ENCODE measurements around the gene EVPL.
"Not testable (repeated sequence)": the region's sequence is repeated elsewhere in the genome, so short reads cannot be mapped to it uniquely, and the experiment has no call there.

EVPL gene

DNA sequence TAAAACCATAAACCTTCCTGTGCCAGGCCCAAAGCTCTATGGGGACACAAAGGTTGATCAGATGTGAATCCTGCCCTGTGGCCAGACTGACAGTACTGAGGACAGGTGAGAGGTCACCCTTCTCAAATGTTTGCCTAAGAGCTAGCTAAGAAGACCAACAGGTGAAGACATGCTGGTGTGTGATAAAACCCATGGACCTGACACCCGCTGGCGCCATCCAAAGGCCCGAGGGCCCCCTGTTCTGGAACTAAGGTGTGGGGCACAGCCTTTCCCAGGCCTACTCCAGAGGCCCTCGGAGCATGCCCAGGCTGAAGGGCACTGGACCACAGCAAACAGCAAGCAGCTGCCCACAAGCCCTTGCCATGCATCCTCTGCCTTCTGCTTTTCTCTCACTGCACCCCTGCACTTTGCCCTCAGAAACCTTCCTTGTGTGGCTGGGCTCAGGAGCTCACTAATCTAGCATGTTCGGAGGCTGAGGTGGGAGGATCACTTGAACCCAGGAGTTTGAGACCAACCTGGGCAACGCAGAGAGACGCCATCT, 31.7 kb downstream of the EVPL start:
- no peak for DNase-seq

DNA sequence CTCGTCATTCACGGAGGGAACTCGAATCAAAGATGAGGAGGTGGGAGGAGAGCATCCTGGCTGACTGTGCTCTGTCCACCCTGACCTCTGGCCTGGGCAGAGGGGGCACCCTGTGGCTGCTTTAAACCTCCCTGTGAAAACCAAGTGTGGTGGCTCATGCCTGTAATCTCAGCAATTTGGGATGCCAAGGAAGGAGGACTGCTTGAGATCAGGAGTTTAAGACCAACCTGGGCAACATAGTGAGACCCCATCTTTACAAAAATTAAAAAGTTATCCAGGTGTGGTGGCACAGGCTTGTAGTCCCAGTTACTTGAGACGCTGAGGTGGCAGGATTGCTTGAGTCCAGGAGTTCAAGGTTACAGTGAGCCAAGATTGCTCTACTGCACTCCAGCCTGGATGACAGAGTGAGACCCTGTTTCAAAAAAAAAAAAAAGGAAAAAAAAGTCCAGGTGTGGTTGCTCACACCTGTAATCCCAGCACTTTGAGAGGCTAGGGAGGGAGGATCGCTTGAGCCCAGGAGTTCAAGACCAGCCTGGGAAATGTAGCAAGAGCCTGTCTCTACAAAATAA, 32.2 kb downstream of the EVPL start:
- DNase-seq, result no peak

DNA sequence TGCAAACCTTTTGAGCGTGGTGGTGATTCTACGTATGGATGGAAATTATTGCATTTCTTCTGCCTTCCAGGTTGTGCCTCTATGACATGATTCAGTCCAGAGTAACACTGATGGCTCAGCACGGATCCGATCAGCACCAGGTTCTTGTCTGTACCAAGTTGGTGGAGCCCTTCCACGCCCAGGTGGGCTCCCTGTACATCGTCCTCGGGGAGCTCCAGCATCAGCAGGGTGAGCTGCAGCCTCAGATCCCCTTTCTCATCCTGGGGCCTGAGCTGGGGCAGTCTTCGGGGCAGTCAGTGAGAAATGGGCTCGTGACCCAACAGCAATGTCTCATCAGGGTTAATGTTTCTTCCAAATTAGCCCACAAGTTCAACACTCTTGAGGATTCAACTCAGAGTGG, 35.7 kb downstream of the EVPL start:
- DNase-seq, result no peak

DNA sequence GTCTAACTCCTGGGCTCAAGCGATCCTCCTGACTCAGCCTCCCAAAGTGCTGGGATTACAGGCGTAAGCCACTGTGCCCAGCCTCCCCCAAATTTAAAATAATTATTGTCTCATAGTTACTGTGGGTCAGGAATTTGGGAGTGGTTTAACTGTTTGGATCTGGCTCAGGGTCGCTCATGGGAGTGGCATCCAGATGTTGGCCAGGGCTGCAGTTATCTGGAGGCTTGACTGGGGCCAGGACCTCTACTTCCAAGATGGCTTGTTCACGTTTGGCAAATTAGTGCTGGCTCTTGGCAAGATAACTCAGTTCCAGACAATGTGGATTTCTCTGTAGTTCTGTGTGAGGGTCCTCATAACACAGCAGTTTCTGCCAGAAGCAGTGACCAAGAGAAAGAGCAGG, 40.1 kb downstream of the EVPL start:
- no peak for DNase-seq

DNA sequence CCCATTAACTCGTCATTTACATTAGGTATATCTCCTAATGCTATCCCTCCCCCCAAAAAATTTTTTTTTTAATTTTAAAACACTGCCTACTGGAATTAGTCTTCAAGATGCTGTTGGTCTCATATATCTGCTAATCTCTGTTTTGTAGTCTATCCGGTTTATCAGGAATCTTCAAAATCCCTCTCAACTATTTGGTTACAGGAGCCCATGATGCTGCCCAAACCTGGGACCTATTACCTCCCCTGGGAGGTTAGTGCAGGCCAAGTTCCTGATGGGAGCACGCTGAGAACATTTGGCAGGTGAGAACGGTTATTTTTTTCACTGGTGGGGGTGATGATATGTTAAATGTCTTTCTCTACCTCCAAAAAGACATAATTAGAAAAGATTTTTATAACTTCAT, 41.1 kb downstream of the EVPL start:
- no peak for DNase-seq

DNA sequence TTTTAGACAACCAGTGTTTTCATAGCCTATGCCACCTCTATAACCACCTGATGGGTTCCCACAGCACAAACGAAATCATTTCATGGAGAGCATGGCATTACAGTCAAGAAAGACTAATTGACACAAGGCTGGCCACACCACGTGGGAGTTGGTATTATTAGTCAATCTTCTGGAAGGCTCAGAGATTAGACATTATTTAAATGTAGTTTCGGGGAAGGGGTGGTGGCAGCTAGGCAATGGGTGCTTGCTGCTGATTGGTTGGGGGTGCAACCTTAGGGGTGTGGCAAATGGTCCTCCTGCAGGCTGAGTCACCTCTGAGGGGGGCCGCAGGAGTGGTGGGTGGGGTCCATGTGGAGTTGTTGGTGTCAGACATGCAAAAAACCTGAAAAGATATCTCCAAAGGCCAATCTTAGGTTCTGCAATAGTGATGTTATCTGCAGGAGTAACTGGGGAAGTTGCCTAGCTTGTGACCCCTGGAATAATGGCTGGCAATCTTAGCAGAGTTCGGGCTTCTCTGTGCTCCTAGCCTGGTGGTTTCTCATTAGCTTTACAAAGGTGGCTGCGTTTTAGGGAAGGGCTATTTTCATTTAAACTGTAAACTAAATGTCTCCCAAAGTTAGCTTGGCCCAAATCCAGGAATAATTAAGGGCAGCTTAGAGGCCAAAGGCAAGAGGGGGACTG, 43.5 kb downstream of the EVPL start:
- no peak for DNase-seq

DNA sequence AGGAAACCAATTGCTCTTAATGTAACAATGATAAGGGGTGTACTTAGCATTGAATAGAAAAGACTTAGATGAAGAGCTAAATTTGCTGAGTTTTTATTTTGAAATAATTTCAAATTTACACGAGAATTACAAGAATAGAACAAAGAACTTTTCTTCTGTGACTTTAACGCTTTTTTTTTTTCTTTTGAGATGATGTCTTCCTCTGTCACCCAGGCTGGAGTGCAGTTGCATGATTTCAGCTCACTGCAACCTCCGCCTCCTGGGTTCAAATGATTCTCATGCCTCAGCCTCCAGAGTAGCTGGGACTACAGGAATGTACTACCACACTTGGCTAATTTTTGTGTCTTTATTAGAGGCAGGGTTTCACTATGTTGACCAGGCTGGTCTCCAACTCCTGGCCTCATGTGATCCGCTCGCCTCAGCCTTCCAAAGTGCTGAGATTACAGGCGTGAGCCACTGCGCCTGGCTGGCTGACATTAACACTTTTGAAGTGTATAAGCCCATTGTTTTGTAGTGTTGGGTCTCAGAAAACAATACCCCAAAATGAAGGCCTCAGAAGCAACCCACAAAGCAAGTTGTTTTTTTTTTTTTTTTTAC, 46.0 kb downstream of the EVPL start:
- DNase-seq, result no peak

DNA sequence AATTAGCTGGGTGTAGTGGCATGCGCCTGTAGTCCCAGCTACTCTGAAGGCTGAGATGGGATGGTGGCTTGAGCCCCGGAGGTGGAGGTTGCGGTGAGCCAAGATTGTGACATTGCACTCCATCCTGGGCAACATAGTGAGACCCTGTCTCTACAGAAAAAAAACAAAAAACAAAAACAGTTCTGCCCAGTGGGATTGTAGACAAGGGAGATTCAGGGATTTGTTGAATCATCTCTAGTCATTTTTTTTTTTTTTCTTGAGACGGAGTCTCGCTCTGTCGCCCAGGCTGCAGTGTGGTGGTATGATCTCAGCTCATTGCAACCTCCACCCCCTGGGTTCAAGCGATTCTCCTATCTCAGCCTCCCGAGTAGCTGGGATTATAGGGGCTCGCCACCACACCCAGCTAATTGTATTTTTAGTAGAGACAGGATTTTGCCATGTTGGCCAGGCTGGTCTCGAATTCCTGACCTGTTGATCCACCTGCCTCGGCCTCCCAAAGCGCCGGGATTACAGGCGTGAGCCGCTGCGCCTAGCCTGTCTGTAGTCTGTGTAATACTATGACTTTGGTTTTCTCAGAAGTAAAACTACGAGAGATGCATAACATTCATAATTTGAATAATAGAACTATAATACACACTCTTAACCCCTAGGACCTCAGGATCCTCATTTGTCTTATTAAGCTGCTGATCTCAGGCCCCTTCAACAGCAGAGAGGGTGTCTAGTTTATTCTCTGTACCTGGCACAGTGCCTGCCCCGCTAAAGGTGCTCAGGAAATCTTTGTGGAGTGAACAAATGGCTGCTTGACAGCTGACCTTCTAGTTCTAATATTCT, 46.7 kb downstream of the EVPL start:
- no peak for DNase-seq

DNA sequence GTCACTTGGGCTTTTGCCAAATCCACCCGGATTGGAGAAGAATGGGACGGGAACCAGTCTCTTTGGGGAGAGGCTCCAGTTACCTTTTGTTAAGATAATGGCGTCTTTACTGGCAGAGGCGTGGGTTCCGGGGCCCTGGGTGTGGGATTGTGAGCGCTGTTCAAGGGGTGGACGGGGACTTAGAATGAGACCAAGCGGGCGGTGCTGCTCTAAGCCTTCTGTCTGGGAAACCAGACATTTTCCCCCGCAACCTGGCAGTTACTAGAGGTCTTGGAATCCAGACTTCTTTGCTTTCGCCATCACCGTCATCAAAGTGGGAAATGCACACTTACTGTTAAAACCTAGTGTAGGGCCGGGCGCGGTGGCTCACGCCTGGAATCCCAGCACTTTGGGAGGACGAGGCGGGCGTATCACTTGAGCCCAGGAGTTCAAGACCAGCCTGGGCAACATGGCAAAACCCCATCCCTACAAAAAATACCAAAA, 47.4 kb downstream of the EVPL start:
- DNase-seq, result no peak

DNA sequence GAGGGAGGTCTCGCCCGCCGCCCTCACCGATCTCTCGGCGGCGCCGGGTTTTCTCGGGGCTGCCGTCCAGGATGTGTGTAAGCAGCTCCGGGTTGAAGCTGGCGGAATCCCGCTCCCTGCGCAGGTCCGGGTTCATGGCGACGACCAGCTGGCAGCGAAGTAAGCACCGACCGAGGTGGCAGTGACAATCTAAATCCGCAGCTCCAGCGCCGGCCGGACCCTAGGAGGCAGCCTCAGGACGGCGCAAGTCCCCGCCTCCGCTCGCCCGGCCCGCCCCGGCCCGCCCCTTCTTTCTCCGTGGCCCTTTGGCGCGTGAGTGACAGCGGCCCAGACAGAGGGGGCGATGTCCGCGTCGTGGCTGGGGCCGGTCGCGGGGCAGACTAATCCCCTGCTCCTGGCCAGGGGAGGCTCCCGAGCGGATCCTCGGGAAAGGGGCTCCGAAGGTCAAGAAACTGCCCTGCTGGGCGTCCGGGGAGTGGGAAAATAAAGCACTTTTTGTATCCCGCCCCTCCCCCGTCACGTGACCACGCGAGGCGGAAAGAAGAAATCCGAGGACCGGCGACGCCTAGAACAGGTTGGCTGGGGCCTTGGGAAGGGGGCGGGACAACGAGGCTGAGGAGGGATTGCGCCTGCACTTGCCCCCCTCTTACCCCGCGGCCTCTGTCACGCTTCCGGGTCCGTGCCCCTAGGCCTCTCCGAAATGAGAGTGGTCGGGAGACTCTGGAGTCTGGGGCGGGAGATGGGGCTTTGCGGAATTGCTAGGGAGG, 48.0 kb downstream of the EVPL start, which contains the start of the genes ACOX1 and TEN1:
Gene ACOX1 (minus strand): TSS at position 229 of the 767 bp plus-strand sequence. CDS start 93 bp downstream, at position 136.
Gene TEN1 (plus strand): TSS at position 303 of the 767 bp plus-strand sequence. CDS start 6,953 bp downstream, outside the sequence.
- DNase-seq, result peak; percentile 97

DNA sequence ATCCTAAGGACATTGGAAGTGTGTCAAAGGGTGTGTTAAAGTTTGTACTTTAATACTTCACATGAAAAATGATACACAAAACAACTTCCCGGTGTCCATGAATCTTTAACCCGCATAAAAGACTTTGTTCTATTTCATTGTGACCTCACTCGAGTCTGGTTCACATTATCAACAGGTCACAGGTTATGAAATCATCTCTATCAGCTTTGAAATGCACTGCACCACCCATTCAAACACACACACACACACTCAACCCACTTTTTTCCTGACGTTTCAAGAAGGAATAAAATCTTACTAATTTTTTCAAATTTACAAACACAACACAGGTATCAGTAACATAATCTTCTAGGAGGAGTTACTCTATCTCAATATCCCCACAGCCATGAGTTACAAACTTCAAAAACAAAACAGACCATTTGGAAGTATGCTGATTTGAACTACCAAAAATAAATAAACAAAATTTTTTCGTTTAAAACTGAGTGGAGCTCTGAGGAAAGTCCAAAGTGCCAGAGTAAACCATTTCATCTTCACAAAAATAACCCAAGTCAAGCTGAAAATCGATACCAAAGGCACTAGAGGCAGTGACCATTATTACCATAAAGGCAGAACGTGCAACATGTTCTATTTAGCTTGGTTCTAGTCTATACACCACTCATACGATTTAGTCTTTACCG, 50.8 kb downstream of the EVPL start:
- no peak for DNase-seq

DNA sequence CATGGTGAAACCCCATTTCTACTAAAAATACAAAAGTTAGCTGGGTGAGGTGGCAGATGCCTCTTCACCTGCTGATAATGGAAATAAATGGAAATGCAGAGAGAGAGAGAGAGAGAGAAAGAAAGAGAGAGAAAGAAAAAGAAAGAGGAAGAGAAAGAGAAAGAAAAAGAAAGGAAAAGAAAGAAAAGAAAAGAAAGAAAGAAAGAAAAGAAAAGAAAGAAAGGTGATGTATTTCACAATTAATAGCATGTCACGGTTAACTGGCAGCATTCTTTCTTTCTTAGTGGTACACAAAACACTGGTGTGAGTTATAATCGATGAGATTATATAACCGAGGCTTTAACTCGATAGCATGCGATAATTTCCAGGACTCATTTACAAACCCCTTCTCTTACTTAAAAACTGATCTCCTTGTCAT, 51.3 kb downstream of the EVPL start:
- DNase-seq, result no peak

DNA sequence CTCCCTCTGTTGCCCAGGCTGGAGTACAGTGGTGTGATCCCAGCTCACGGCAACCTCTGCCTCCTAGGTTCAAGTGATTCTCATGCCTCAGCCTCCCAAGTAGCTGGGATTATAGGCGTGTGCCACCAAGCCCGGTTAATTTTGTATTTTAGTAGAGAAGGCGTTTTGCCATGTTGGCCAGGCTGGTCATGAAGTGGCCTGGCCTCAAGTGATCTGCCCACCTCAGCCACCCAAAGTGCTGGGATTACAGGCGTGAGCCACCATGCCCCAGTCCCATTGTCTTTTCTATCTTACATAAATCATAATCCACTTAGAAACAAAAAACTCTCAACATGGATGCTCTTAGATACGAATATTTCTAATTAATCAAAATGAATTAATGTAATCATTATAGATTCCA, 51.9 kb downstream of the EVPL start:
- DNase-seq, result not testable (repeated sequence)

DNA sequence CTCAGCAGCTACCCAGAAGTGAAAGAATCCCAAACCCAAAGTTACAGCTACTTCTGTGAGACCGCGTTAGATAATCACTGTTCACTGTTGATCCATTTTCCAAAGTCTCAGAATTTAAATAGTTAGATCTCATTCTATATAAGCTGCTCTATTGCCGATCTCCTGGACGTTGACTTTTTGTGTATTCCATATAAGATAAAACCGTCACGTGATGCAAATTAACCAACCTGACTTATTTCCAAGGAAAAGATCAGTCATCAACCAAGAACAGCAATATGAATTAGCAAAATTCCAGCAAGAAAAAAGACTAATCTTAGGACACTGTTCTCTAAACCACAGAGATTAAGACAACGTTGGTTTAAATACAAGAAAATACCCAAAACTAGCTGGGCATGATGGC, 56.5 kb downstream of the EVPL start:
- no peak for DNase-seq

DNA sequence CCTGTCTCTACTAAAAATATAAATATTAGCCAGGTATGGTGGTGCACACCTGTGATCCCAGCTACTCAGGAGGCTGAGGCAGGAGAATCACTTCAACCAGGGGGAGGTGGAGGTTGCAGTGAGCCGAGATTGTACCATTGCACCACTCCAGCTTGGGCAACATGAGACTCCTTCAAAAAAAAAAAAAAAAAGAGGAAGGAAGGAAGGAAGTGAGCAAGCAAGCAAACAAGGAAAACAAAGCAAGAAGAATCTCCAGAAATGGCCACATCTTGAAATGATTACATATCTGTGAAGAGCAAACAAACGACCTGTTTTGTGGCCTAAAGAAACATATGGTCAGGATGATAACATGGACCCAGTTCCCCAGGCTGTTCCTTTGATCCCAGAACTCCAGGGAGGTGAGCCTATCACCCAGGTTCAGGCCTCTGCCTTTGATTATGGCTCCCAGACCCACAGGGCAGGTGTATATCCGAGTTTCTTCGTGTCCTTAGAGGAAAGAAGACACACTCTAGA, 57.0 kb downstream of the EVPL start:
- DNase-seq, result no peak

DNA sequence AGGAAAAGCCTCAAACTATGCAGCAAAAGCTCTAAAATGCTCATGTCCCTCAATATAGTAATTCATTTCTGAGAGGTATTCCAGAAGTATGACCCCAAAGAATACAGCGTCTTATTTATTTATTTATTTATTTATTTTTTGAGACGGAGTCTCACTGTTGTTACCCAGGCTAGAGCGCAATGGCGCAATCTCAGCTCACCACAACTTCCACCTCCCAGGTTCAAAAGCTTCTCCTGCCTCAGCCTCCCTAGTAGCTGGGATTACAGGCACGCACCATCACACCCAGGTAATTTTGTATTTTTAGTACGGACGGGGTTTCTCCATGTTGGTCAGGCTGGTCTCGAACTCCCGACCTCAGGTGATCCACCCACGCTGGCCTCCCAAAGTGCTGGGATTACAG, 58.1 kb downstream of the EVPL start:
- DNase-seq, result not testable (repeated sequence)

DNA sequence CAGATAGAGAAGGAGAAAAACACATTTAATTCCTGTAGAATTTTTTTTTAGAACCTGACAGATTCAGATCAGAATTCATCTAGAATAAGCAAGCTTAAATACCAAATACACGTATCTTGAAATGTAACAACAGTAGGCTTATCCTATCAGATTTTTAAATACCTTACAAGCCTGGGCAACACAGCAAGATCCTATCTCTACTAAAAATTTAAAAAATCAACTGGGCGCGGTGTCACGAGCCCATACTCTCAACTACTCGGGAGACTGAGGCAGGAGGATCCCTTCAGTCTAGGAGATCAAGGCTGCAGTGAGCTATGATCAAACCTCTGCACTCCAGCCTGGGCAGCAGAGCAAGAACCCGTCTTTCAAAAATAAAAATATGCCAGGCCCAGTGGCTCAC, 61.6 kb downstream of the EVPL start:
- DNase-seq, result no peak

DNA sequence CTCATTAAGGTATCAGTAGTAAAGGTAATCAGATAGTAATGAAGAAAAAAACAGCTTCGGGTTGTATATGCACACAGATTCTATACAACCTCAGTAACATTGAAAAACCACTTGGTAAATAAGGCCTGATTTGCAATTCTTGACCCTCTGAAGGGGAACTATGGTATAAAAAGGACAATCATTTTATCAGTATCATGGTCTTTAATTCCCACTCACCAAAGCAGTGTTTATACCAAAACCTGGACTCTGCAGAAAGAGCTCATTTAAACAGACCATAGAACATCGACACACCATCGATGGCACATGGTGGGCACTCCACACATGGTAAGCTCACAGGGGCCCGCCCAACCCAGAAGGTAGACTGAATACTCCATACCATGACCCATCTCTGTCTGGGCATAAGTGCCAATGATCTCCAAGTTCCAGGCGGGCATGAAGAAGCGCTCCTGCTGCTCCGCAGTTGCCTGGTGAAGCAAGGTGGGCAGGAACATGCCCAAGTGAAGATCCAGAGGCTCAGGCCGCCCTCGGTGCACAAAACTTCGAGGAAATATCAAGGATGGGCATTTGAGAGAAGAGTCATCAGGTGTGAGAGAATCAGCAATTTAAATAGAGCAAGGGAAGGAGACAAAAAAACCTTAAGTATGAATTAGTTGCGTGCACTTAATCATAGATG, 67.1 kb downstream of the EVPL start:
- DNase-seq, result no peak

DNA sequence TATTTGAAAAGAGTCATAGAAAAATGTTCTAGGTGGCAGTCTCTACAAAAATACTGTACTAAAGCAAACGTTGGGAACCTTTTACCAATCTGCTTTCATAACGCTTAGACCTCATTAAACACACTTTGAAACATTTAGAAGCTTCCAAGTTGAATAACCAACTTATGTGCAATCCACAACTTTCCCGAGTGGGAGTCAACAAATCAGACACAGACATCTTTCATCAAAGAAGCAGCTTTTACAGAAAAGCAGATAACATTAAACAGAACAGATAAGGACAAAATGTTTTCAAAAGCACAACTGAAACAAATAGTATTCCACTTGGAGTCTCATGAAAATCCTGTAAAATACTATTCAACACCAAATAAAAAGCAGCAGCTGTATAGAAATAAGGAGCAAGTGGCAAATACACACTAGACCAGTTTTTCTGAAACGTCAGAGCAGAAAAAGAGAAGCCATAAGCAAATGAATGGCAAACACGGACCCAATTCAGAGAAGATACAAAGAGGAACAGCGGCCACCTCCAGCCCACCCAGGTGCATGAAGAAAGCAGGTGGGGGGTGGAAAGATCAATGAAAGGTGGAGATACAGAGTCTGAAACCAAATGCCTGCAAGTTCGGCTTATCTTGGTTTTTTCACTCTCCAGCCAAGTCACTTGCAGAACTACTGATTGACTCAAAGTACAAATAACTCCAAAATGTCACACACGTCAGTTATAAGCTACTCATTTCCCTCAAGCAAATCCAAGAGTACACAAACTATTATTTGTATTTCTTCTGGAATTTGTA, 67.9 kb downstream of the EVPL start:
- no peak for DNase-seq
